Measurements from ENCODE around the gene UBL3.
A peak's percentile ranks its signal among the peaks of the same experiment; 100 is the strongest.

The UBL3 gene, protein sequence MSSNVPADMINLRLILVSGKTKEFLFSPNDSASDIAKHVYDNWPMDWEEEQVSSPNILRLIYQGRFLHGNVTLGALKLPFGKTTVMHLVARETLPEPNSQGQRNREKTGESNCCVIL

DNA sequence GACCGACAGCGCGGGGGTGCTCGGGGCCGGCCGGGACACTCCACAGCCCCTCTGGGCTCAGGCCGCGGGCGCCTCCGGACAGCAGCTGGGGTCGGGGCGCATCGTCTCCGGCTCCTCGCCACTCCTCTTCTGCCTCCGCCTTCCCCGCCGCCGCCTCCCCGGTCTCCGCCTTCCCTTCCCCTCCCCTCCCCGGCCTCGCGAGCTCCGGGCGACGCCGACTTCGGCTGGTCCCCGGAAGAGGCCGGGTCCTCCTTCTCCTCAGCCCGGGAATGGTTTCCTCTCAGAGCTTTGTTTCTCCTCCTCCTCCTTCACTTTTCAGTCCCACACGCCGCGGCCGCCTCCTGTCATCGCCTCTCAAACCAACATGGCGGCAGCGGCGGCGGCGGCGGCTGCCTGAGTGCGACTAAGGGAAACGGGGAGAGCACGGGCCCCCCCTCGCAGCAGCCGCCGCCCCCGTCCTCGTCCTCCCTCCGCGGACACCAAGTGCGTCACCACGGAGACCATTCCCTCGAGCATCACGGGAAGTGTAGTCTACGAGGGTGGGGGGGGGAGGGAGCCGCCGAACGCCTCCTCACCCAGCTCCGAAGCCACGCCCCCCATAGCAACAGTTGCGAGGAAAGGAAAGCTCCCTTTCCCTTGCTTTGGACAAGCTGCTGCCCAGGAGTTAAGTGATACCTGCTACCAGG lies at the start of gene UBL3:
TSS of gene UBL3 (minus strand) at position 405 of the 686 bp plus-strand sequence. CDS start 1,079 bp downstream, outside the sequence.
- H3K27me3 ChIP-seq (ENCODE audit: control insufficient read depth, insufficient read depth, low read length) = no peaks in the 10 kb centered on the region
- peak within 1 kb of the TSS; percentile 52 for H3K4me3 ChIP-seq (ENCODE audit: low read length)
- H3K36me3 ChIP-seq (ENCODE audit: control insufficient read depth, insufficient read depth, low read length) = no peaks in the 10 kb centered on the region
- H3K4me1 ChIP-seq (ENCODE audit: control insufficient read depth, insufficient read depth, low read length) = peaks cover 6% of the 10 kb centered on the region
- H3K9ac ChIP-seq (ENCODE audit: low read length) = peak within 1 kb of the TSS; percentile 88
- H3K9me3 ChIP-seq (ENCODE audit: control insufficient read depth, low read length) = no peaks in the 10 kb centered on the region

DNA sequence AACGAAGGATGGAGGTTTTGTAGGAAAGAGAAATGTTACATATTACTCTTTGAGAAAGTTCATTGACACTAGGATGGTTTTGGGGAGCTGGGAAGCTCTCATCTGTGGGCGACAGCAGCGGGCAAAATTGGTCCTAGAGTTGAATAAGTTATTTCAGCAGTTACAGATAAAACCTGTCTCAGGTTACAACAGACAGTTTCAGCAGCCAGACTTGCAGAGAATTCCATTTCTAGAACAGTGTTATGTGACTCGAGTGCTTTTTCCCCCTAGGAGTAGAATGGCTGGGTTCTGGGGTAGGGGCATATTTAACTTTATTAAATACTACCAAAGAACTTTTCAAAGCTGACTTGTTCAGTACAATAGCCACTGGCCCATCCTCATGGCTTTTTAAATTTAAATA lies 46.7 kb upstream of the UBL3 start:
- no peaks in the 10 kb centered on the region for H3K36me3 ChIP-seq (ENCODE audit: control insufficient read depth, insufficient read depth, low read length)
- no peaks in the 10 kb centered on the region for H3K9me3 ChIP-seq (ENCODE audit: control insufficient read depth, low read length)
- H3K4me3 ChIP-seq (ENCODE audit: low read length) = no peak overlapping the region
- H3K4me1 ChIP-seq (ENCODE audit: control insufficient read depth, insufficient read depth, low read length) = peaks cover 6% of the 10 kb centered on the region
- no peak overlapping the region for H3K9ac ChIP-seq (ENCODE audit: low read length)
- no peaks in the 10 kb centered on the region for H3K27me3 ChIP-seq (ENCODE audit: control insufficient read depth, insufficient read depth, low read length)

GRCh38 chr13:29893438-29893837 lies 43.0 kb upstream of the UBL3 start:
- H3K36me3 ChIP-seq (ENCODE audit: control insufficient read depth, insufficient read depth, low read length) = no peaks in the 10 kb centered on the region
- peaks cover 6% of the 10 kb centered on the region for H3K4me1 ChIP-seq (ENCODE audit: control insufficient read depth, insufficient read depth, low read length)
- H3K4me3 ChIP-seq (ENCODE audit: low read length) = no peak overlapping the region
- no peak overlapping the region for H3K9ac ChIP-seq (ENCODE audit: low read length)
- H3K9me3 ChIP-seq (ENCODE audit: control insufficient read depth, low read length) = no peaks in the 10 kb centered on the region
- H3K27me3 ChIP-seq (ENCODE audit: control insufficient read depth, insufficient read depth, low read length) = no peaks in the 10 kb centered on the region

DNA sequence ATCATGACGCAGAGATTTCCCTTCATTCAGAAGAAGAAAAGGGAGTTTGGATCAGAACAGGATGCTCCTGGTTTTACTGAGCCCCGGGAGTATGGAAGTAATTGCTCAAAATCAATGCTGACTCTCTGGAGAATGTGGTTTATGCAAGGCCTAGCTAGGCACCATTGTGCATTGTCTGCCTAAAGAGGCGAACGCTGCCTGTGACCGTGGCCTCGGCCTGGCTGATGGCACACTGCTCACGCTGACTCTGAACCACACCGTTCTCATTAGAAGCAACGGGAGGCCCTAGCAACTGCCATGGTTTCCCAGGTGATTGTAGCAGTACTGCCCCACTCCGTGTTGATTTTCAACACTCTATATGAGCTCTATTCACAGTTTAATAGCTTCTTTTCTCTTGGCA lies 41.7 kb upstream of the UBL3 start:
- Histone ChIP-seq H3K4me3 (ENCODE audit: low read length) (no peak overlapping the region), H3K27me3 (ENCODE audit: control insufficient read depth, insufficient read depth, low read length) (no peaks in the 10 kb centered on the region), H3K4me1 (ENCODE audit: control insufficient read depth, insufficient read depth, low read length) (peaks cover 6% of the 10 kb centered on the region), H3K9ac (ENCODE audit: low read length) (no peak overlapping the region), H3K36me3 (ENCODE audit: control insufficient read depth, insufficient read depth, low read length) (no peaks in the 10 kb centered on the region), H3K9me3 (ENCODE audit: control insufficient read depth, low read length) (no peaks in the 10 kb centered on the region)

DNA sequence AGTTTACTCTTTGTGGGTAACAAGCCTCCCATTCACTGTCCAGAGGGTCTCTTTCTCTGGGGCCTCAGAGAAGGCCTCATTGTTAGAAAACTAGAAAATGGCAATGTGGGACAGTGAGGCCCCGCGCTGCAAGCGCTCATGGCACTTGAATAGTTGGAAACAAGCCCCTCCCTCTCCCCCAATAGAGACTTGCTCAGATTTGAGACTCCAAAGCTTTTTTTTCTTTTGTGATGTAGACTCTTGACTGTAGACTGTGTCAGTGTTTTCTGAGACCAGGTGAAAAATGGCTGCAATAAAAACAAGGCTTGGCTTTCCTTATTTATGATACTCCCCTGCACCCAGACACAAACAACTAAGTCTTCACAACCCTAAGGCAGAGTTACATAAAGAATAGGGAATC lies 38.7 kb upstream of the UBL3 start:
- Histone ChIP-seq H3K9me3 (ENCODE audit: control insufficient read depth, low read length) (no peaks in the 10 kb centered on the region), H3K27me3 (ENCODE audit: control insufficient read depth, insufficient read depth, low read length) (no peaks in the 10 kb centered on the region), H3K9ac (ENCODE audit: low read length) (no peak overlapping the region), H3K36me3 (ENCODE audit: control insufficient read depth, insufficient read depth, low read length) (no peaks in the 10 kb centered on the region), H3K4me1 (ENCODE audit: control insufficient read depth, insufficient read depth, low read length) (peaks cover 4% of the 10 kb centered on the region), H3K4me3 (ENCODE audit: low read length) (no peak overlapping the region)

DNA sequence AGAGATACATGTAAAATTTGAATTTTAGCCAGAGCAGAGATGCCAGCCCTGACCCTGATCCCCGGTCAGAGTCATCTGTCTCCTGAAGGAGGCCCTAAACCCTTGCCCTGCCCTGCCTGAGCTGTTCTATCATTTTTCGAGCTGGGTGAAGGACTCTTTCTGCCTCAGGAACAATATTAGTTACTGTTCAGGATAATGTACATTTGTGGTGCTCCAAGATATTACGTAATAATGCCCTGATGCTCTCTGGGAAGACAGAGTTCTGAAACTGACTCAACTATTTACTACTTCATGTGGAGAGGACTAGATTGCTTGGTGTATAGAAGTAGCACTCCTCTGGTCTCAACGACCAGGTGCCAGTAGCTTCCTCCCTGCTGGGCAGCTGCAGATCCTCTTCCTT lies 37.9 kb upstream of the UBL3 start:
- Histone ChIP-seq H3K4me1 (ENCODE audit: control insufficient read depth, insufficient read depth, low read length) (no peaks in the 10 kb centered on the region), H3K36me3 (ENCODE audit: control insufficient read depth, insufficient read depth, low read length) (no peaks in the 10 kb centered on the region), H3K9me3 (ENCODE audit: control insufficient read depth, low read length) (no peaks in the 10 kb centered on the region), H3K9ac (ENCODE audit: low read length) (no peak overlapping the region), H3K27me3 (ENCODE audit: control insufficient read depth, insufficient read depth, low read length) (no peaks in the 10 kb centered on the region), H3K4me3 (ENCODE audit: low read length) (no peak overlapping the region)

DNA sequence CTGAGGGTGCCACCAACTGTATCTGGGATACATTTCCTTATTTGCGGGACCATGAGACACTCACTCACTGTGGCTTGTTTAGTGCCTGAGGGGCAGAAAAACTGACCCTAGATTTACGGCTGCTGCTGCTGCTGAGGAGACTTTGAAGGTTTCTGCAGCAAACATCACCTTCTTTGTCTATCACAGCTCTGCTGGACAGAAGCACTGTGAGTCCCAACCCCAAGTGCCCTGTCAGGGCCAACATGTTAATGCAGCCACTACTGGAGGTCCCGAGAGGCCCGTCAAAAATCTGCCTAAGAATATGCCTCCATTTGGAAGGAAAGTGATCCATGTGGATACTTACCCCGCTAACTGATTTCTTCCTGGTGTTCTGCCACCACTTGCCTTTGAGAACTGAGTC lies 37.3 kb upstream of the UBL3 start:
- H3K4me3 ChIP-seq (ENCODE audit: low read length) = no peak overlapping the region
- H3K27me3 ChIP-seq (ENCODE audit: control insufficient read depth, insufficient read depth, low read length) = no peaks in the 10 kb centered on the region
- H3K9me3 ChIP-seq (ENCODE audit: control insufficient read depth, low read length) = no peaks in the 10 kb centered on the region
- H3K36me3 ChIP-seq (ENCODE audit: control insufficient read depth, insufficient read depth, low read length) = no peaks in the 10 kb centered on the region
- no peak overlapping the region for H3K9ac ChIP-seq (ENCODE audit: low read length)
- no peaks in the 10 kb centered on the region for H3K4me1 ChIP-seq (ENCODE audit: control insufficient read depth, insufficient read depth, low read length)

- Histone ChIP-seq H3K27me3 (ENCODE audit: control insufficient read depth, insufficient read depth, low read length) (no peaks in the 10 kb centered on the region), H3K4me1 (ENCODE audit: control insufficient read depth, insufficient read depth, low read length) (no peaks in the 10 kb centered on the region), H3K36me3 (ENCODE audit: control insufficient read depth, insufficient read depth, low read length) (no peaks in the 10 kb centered on the region), H3K9ac (ENCODE audit: low read length) (no peak overlapping the region), H3K4me3 (ENCODE audit: low read length) (no peak overlapping the region), H3K9me3 (ENCODE audit: control insufficient read depth, low read length) (no peaks in the 10 kb centered on the region)
Measured at GRCh38 chr13:29887030-29887557, 36.7 kb upstream of the UBL3 start.

- Histone ChIP-seq H3K4me3 (ENCODE audit: low read length) (no peak overlapping the region), H3K4me1 (ENCODE audit: control insufficient read depth, insufficient read depth, low read length) (no peaks in the 10 kb centered on the region), H3K9ac (ENCODE audit: low read length) (no peak overlapping the region), H3K9me3 (ENCODE audit: control insufficient read depth, low read length) (no peaks in the 10 kb centered on the region), H3K36me3 (ENCODE audit: control insufficient read depth, insufficient read depth, low read length) (no peaks in the 10 kb centered on the region), H3K27me3 (ENCODE audit: control insufficient read depth, insufficient read depth, low read length) (no peaks in the 10 kb centered on the region)
Measured at GRCh38 chr13:29886446-29886845, 36.0 kb upstream of the UBL3 start.

DNA sequence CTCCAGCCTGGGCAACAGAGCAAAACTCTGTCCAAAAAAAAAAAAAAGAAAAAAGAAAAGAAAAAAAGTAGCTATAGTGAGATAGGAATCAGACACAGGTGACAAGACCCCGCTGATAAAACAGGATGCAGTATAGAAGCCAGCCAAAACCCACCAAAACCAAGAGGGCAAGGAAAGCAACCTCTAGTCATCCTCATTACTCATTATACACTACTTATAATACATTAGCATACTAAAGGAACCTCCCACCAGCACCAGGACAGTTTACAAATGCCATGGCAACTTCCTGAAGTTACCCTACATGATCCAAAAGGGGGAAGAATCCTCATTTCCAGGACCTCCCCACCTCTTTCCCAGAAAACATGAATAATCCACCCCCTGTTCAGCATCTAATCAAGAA lies 35.6 kb upstream of the UBL3 start:
- H3K4me3 ChIP-seq (ENCODE audit: low read length) = no peak overlapping the region
- H3K27me3 ChIP-seq (ENCODE audit: control insufficient read depth, insufficient read depth, low read length) = no peaks in the 10 kb centered on the region
- H3K9me3 ChIP-seq (ENCODE audit: control insufficient read depth, low read length) = no peaks in the 10 kb centered on the region
- no peaks in the 10 kb centered on the region for H3K36me3 ChIP-seq (ENCODE audit: control insufficient read depth, insufficient read depth, low read length)
- no peak overlapping the region for H3K9ac ChIP-seq (ENCODE audit: low read length)
- H3K4me1 ChIP-seq (ENCODE audit: control insufficient read depth, insufficient read depth, low read length) = no peaks in the 10 kb centered on the region

GRCh38 chr13:29884671-29885430 lies 34.4 kb upstream of the UBL3 start:
- Histone ChIP-seq H3K27me3 (ENCODE audit: control insufficient read depth, insufficient read depth, low read length) (no peaks in the 10 kb centered on the region), H3K4me3 (ENCODE audit: low read length) (no peak overlapping the region), H3K4me1 (ENCODE audit: control insufficient read depth, insufficient read depth, low read length) (no peaks in the 10 kb centered on the region), H3K36me3 (ENCODE audit: control insufficient read depth, insufficient read depth, low read length) (no peaks in the 10 kb centered on the region), H3K9me3 (ENCODE audit: control insufficient read depth, low read length) (no peaks in the 10 kb centered on the region), H3K9ac (ENCODE audit: low read length) (no peak overlapping the region)

- Histone ChIP-seq H3K9ac (ENCODE audit: low read length) (no peak overlapping the region), H3K4me3 (ENCODE audit: low read length) (no peak overlapping the region), H3K27me3 (ENCODE audit: control insufficient read depth, insufficient read depth, low read length) (no peaks in the 10 kb centered on the region), H3K4me1 (ENCODE audit: control insufficient read depth, insufficient read depth, low read length) (peaks cover 4% of the 10 kb centered on the region), H3K9me3 (ENCODE audit: control insufficient read depth, low read length) (no peaks in the 10 kb centered on the region), H3K36me3 (ENCODE audit: control insufficient read depth, insufficient read depth, low read length) (no peaks in the 10 kb centered on the region)
Measured at GRCh38 chr13:29883941-29884518, 33.6 kb upstream of the UBL3 start.

All from mucosa of stomach (tissue), 1 donor.